CD4-positive, alpha-beta T cell treated with Interleukin-4 for 1 hour (primary cell): ENCODE results near the gene ITGA8.

ENCODE experiments used
- DNase-seq, 2 donors: peaks; one replicate each; pipeline ENCODE4 v3.0.0-alpha.2; 2020 to 2022

Gene ITGA8

DNA sequence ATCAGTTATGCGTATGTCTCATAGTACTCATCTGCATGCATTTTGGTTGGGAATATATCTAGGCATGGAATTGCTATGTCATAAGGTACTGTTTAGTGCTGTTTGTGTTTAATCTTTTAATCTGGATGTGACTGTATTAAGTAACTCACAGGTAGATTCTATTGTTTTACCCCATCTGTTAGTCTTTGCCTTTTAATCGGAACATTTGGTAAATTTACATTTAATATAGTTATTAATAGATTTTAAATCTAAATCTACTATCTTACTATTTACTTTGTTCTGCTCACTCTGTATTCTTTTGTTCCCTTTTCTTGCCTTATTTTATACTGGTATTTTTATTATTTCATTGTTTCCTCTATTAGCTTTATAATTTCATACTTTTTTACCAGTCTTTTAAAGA, 10.6 kb upstream of the ITGA8 start:
- DNase-seq: no peak

DNA sequence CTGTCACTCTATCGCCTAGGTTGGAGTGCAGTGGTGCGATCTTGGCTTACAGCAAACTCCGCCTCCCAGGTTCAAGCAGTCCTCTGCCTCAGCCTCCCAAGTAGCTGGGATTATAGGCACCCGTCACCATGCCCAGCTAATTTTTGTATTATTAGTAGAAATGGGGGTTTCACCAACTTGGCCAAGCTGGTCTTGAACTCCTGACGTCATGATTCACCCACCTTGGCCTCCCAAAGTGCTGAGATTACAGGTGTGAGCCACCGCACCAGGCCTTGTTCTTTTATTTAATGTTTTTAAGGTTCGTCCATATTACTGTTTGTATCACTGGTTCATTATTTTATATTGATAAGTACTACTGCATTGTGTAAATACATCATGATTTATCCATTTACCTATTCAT, 10.2 kb upstream of the ITGA8 start:
- DNase-seq: no peak

DNA sequence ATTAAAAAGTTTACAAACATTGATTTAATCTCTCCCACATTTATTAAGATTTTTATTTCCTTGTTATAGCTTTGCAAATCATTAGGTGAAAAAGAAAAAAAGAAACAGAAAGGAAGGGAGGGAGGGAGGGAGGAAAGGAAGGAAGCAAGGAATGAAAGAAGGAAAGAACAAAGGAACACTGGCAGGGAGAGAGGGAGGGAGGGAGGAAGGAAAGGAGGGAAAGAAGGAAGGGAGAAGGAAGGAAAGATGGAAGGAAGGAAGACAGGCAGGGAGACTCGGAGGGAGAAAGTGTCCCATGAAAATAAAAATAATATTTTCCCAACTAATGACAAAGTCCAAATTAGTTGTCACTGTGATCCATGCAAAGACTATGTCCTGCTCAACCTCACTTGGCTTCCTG, 6.3 kb upstream of the ITGA8 start:
- no peak for DNase-seq

DNA sequence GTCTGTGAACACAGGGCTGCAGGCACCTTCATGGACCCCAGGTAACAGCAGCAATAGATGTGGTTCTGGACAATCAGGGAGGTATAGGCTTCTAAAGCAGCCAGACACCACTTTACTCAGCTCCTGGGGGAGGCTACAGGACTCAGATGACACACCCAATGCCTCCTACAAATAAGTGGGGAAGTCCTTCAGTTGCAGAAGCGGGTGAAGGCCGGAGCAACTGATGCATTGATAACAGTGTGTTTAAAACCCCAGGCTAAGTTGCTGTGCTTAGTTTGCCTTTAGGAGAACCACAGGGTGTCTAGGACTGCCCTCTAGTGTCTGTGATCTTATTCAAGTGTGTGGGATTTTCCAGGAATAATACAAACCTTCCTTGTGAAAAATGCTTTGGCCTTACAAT, 5.9 kb upstream of the ITGA8 start:
- DNase-seq: no peak

DNA sequence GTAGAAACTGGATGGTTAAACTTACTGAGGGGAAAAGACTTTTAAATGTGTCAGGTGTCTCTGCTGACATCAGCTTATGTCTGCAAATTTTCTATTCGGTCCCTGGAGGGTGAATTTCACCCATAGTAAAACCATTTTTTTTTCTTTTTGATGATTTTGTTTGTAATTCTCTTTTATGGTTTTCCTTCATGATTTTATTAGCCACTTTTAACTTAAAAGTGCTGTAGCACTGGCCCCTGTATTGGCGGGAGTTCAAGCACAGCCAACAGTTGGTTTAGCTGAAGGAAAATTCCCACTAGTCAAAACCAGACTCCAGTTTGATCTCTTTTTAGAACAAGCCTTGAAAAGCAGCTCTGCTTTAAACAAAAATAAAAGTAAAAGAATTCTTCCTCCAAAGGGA, 5.0 kb upstream of the ITGA8 start:
- no peak for DNase-seq

DNA sequence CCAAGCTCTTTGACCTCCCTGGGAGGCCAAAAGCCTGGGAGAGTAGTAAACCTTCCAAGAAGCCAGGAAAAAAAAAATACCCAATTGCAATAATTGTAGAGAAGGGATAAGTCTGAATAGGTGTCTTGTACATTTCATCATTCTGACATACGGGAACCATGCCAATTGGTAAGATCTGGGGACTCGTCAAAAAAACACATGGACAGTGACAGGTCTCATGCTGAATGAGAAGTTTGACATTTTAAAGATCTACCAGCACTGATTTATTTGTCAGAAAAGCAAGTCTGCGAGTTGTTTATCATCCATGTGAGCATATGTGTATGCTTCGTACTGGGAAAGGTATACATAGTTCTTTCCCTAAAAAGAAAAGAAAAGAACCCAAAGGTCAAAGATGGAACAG, 4.1 kb upstream of the ITGA8 start:
- no peak for DNase-seq

DNA sequence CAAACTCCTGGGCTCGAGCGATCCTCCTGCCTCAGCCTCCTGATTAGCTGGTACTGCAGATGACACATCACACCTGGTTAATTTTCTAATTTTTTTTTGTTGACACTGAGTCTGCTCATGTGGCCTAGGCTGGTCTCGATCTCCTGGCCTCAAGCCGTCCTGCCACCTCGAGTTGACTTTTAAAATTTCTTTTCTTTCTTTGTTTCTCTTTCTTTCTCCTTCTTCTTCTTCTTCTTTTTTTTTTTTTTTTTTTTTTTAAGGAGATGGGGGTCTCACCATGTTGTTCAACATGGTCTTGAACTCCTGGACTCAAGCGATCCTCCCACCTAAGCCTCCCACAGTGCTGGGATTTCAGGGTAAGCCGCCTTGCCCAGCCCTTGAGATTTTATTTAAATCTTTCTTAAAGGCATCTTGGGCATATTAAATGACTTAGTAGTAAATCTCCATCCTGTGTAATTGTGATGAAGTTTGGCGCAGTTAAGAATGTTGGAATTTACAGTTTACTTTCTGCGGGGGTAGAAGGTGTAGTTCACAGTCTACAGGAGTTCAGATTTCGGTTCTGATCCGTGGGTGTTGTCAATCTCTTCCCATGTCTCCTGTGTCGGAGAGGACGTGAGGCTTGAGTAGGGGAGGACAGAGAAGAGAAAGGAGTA, 1.0 kb upstream of the ITGA8 start:
- no peak for DNase-seq

DNA sequence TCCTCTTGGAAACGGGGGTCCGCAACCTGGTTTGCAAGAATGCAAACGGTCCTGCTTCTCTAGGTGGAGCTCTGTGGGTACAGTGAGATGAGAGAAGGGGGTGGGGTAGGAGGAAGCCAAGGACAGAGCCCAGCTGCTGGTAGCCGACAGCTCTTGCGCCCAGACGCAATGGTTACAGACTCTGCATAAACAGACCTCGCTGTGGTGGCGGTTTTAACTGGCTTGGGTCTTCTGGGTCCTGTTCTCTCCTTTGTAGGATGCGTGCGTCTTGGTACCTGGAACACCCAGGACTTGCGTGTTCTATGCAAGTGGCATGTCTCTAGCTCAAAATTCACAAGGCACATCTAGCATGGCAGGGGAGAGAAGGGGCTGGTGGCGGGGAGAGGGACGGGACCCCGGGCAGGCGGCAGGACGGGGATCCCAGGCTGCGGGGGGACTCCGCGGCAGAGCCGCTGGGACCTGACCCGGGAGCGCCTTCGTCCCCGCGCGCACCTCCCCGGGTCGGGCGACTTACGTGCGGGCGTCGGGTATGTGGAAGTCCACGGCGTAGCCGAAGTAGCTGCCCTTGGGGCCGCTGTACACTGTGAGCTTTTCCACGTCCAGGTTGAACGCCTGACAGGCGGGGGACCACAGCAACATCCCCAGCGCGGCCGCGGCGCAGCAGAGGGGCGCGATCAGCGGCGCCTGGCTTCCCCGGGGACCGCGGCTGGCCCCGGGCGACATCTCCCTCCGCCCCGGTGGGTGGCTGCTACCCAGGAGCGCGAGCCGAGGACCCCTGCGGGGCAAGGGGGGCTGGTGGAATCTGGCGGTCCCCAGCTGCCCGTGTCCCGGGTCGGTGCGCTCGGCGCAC, 448 bp downstream of the ITGA8 start:
- no peak for DNase-seq

DNA sequence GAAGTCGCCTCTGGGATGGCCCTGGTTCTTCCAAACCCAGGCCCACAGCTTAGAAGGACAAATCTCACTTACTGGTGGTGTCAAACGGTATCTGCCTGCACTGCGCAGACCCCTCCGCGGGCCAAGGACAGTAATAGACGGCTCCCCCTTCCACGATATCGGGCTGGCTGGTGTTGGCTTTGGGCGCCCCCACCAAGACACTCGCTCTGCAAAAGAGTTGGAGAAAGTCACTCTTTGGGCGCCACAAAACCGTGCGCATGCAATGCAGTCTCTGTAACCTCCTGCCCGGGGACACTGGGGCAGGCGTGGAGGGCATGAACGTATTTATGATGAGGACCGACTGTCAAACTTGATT, 1.1 kb downstream of the ITGA8 start:
- no peak for DNase-seq

DNA sequence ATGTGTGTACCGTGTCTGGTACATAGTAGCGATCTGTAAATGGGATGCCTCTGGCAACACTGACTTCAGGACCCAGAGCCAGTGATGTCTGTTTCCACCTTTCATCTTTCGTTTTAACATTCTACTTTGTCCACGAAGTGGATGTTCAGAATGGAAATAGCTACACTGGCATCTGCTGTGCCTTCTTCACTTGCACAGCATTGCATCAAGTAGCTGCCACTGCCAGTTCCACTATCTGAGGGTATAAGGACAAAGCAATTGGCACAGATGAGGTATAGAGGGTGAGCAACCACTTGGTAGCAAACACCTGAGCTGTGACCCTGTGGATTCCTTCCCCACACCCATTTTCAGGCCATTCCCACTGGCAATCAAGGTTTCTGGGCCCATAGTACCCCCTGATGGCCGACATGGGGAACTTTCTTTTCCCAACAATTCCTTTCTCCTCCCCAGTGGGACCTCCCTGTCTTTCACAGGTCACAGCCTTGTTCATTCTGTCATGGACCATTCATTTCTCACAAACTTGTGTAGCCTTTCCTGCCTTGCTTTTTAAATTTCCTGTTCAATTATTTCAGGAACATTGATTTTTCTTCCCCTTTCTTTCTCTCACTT, 4.0 kb downstream of the ITGA8 start:
- DNase-seq: no peak

DNA sequence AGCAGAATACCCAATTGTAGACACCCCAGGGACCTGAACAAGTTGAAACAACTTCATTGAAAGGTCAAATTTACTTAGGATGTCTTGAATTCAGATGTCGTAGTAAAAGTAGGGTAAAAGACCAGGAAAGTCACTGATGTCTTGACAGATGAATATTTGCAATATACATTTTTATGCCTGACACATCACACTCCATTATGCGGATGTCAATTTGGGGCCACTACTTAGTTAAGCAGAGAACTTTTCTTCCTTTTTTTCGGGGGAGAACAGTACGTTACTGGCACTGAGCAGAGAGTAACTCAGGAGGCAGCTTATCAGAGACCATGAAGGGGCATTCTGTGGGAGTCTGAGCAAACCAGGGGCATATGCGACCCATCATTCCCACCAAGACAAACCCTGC, 4.9 kb downstream of the ITGA8 start:
- DNase-seq: no peak

DNA sequence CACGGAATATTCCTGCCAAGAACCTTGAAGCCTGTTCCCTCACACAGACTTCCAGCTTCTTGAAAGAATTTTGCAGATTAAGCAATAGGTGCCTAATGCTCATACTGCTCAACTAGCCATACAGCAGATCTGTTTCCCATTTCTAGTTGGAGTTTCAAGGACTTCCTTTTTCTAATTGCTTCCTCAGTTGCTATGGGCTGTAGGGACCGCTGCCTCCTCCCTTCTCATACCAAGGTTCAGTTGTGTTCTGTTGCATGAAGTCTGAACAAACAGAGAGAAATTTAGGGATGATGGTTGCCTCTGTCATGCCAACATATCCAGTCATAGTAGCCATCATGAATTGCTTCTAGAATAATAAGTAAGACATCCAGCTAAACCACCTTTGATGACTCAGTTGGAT, 6.8 kb downstream of the ITGA8 start:
- no peak for DNase-seq

DNA sequence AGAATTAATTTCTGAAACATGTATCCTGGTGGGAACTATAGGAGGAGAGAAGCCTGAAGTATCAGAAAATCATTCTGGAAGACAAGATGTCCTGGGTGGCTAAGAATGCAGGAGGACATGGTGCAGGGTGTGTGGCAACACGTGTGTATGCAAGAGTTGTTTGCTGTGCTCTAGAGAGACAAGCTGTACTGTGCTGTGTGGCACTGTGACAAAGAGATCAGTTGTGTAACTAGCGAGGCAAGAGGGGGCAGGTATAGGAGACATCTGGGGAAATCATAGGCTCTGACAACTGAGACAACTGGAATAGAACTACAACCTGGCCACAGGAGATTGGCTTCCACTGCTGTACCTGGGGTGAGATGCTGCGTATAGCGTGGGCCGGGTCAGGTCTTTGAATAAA, 9.3 kb downstream of the ITGA8 start:
- DNase-seq: no peak

DNA sequence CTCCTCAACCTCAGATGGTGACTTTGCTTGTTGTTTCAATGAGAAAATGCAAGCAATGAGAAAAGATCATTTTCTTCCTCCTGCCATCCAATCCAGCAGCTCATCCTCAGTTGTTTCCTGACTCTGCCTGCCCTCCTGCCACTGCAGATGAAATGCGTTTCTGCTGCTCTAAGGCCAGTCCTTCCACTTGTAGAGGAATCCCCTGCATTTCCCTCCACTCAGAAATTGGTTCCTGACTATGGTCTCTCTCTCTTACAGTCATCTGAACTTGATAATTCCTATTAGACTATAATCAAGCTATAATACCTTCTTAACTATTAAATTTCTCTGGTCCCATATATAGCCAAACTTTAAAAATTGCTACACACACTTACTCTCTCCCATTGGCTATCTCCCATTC, 14.4 kb downstream of the ITGA8 start:
- no peak for DNase-seq

DNA sequence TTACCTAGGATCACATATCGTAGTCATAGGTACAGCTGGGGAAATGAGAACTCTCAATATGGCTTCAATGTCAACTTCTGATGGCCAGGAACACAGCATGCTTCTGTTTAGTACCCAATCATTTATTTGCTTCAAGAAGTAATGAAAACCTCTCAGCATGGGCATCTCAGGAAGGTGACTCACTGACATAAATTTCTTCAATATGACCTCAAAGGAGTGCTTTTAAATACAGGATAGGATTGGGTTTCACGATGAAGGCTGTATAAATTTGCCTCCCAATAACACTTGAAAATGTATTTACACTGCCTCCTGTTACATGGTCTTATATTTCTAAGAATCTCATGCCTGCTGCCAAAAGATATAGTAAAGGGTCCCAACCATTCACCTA, 15.1 kb downstream of the ITGA8 start:
- no peak for DNase-seq

DNA sequence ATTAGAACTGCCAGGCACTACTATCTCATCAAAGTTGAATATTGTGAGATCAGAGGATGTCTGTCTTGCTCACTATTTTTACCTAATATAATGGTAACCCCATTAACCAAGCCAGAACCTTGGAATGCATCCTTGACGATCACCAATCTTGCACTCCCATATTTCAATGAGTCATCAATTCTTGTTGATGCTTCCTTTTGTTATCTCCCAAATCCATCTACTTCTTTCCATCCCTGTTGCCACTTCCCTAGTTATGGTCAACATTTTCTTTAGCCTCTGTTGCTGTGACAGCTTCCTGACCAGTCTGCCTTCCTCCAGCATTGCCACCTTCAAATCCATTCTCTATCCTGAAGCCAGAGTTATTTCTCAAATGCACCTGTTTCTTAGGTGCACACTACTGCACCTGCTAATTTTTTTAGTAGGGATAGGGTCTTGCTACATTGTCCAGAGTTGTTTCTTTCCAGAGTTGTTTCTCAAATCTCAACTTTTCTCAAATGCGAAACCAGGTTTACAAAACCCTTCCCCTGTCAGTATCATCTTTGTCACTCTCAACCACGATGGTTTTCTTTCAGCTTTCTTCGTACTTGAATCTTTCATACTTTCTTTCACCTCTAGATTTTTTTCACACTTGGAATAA, 15.7 kb downstream of the ITGA8 start:
- no peak for DNase-seq

DNA sequence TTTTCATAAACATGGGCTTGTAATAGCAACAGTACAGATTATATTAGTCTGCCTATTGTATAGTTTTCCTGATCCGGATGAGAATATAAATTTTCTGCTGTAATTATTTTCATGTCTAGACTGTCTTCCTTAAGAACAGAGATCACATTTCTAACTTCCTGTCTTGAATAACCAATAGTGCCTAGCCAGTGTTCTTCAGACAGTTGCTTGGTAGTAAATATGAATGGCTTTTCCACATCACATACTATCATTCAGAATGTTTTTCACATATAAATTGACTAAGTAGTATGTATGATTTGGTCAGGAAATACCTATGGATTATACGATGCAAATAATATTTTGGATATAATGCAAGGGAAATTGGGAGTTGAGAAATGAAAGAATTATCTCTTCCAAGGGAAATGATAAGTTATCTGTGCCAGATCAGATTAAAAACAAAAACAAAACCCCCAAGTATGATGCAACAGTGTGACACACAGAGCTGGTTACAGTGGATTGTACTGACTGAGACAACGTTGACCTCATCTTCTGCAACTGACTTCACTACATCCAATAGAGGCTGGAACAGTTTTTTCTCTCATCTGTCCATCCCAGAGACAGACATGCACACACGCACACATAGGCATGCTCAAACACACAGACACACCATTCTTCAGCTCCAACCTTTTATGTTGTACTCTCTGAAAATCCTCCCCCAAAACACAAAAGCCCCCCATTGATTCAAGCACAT, 16.4 kb downstream of the ITGA8 start:
- no peak for DNase-seq

DNA sequence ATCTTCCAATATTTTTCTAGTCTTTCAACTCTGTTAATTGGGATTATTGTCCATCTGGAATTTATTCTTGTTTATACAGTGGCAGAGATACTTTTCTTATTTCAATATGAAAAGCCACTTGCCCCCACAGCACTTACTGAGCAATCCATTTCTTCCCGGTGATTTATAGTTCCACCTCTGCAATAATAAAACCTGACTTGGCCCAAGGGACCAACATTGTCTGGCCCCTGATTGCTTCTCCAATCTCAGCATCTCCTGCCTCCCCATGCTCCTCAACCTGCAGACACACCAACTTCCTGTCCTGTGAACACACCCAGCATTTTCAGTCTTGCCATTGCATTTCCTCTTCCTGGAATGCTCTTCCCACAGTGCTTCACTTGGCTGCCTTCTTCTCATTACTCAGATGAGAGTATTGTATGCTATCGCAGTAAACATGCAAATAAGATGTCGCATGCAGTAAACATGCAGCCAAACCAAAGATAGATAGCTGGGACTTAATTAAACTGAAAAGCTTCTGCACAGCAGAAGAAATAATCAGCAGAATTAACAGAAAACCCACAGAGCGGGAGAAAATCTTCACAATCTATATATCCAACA, 19.5 kb downstream of the ITGA8 start:
- no peak for DNase-seq

DNA sequence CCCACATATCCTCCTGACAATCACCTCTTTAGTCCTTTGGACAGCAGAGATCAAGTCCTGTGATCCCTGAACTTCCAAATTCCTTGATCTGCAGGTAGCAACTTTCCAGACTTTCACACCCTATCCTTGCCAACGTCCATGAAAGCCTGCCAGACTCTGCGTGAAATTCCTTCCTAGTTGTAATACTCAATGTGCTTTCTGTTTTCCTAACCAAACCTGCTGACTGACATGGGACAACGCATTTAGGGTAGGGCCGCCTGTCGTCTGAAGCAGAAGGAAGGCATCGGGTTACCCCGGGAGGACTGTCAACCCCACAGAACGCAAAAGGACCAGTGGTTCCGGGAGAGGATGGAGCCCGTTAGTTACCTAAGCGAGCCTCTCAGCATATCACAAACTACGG, 23.9 kb downstream of the ITGA8 start:
- DNase-seq: no peak

DNA sequence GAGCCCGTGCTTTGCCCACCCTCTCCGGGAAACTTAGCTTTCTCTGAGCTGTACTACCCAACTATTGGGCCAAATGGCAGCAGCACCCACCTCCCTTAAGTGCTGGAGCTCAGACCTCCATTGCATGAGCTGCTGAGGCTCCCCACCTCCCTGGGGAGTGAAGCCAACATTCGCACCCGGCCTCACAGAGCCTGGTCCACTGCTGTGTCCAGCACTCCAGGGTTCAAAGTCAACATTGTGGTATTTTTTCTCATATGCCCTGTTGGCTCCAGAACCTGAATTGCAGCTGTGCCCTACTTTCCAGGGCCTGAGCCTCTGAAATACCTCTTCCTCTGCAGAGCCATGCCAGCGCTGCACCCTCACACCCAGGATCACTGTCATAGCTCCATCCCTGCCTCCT, 29.7 kb downstream of the ITGA8 start:
- no peak for DNase-seq

DNA sequence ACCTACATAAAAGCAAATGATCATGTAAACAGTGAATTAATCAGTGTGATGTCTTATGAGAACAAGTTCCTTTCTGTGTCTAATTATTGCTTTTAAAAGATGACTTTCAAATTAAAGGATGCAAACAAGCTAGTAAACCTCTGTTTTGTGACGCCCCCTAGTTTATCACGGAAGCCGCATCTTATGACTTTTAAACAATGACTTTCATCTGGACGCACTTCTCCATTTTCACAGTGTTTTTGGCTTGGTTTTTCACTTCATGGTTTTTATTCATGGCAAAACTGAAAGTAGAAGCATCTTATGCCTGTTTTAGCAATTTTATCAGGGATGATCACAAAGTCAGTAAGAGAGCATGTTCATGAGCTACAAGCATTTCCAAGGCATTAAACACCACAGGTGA, 35.0 kb downstream of the ITGA8 start:
- DNase-seq: no peak

DNA sequence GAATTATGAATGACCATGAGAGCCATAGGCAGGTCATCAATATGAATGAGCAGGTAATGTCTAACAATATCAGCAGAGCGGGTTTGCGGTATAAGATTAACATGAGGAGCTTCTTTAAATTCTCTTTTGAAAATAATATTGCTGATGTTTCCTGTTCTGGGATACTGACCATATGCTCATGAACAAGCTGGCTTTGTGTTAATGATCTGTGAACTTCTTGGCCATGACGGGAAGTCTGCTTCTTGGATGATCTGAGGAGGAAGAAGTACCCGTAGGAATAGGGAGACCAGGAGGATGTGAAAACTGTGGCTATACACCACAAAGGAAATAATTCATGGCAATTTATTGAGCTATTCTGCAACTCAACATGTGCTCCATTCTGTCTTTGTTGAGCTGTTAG, 38.6 kb downstream of the ITGA8 start:
- no peak for DNase-seq

DNA sequence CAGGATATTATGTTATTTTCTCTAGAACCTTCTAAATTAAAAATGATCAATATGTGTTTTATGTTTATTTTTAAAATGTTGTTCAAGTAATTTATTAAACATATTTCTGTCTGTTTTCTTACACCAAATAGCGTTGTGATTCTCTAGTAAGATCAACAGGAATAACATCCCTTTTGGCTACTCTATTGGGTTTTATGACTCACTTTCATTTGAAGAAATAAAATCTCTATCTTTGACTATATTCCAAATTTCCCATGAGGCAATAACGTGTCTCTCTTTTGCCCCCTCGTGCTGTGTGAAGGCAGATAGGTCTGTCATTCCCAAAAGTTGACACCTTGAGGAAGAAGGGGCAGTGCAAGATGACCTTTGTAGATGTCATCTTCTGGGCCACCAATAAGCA, 40.9 kb downstream of the ITGA8 start:
- DNase-seq: no peak
